ENCODE measurements around the gene ZNF48. TPM values are rescaled to one million over a fixed set of nuclear protein-coding genes. Genes with fewer than 3 reads are reported as not detected.

The ZNF48 gene
- total and polyA plus RNA-seq, 11 donors, result 3.1 to 11.0 (median 5.9) TPM

DNA sequence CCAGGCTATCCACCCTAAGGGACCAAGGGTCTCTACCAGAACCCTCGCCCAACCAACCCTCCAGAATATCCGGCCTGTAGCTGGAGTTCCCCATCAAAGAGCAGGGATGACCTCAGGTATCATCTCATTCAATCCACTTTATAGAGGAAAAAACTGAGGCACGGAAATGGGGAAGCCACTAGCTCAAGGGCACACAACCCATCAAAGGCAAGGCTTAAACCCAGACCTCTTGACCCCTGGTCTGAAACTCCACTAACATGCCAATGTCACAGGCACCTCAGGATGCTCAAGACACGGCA lies 26.5 kb upstream of the ZNF48 start:
- Histone ChIP-seq H3K9me3 (no peaks in the 10 kb centered on the region), H3K27ac (peak overlapping the region in 10 of 12 donors; percentile 78 to 91 (median 84)), H3K4me1 (peaks cover 0 to 63% (median 42%) of the 10 kb centered on the region in 12 donors), H3K27me3 (no peaks in the 10 kb centered on the region), H3K36me3 (peaks cover 0 to 33% (median 22%) of the 10 kb centered on the region in 9 donors), H3K4me3 (peak overlapping the region; percentile 78 to 99 (median 91))
- intact Hi-C loops (cut with DNase I), result loop anchor here in 5 of 10 donors (1.0 to 5.0 kb wide), 3 partner anchors 12 to 39 kb away; partner anchors contain the start of gene ZNF771 (in 2 of the 5)
- no peak for TF ChIP-seq POLR2A (IDR thresholded peaks at IDR 0.05)
- TF ChIP-seq, protein P1, sequence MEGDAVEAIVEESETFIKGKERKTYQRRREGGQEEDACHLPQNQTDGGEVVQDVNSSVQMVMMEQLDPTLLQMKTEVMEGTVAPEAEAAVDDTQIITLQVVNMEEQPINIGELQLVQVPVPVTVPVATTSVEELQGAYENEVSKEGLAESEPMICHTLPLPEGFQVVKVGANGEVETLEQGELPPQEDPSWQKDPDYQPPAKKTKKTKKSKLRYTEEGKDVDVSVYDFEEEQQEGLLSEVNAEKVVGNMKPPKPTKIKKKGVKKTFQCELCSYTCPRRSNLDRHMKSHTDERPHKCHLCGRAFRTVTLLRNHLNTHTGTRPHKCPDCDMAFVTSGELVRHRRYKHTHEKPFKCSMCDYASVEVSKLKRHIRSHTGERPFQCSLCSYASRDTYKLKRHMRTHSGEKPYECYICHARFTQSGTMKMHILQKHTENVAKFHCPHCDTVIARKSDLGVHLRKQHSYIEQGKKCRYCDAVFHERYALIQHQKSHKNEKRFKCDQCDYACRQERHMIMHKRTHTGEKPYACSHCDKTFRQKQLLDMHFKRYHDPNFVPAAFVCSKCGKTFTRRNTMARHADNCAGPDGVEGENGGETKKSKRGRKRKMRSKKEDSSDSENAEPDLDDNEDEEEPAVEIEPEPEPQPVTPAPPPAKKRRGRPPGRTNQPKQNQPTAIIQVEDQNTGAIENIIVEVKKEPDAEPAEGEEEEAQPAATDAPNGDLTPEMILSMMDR (IDR thresholded peaks at IDR 0.05), result no peak
- WGBS, 4 donors, result 5 to 9% (median 6%) methylated on average over 3 to 4 of the region's 4 CpGs
- DNase-seq (no peak), ATAC-seq (no peak)

DNA sequence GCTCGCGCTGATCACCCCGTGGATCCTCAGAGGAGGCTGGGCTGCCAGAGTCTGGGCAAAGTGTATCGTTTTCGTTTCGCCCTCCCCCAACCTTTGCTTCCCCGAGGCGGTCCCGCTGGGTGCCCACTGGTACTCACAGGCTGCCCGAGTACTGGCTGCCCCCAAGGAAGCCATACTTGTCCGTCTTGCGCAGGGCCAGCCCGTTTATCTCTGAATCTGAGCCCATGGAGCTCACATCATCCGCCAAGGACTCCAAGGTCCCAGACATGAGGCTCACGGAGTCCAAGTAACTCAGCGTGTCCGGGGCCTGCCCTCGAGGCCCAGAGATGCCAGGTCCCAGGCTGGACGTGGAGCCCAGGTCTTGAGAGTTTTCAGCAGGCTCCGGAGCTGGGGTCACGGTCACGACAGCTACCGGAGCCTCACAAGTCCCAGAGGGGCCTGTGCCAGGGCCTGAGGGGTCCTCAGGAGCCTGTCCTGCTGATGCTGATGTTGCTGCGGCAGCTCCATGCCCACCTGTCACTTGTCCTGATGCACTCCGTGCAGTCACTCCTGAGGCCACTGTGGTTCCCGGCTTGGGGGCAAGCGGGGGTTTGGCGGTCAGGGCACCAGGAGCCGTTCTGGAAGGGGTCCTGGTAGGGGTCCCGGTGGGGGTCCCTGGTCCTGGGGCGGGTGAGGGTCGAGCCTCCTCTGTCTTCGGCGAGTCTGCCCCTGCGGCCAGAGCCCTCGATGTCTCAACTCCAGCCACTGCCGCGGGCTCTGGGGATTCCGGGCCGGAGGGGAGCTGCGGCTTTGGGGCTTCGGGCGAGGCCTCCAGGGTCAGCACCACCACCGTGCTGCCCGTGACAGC lies 25.9 kb upstream of the ZNF48 start:
- Histone ChIP-seq H3K4me1 (peaks cover 0 to 60% (median 42%) of the 10 kb centered on the region in 12 donors), H3K36me3 (peaks cover 0 to 27% (median 16%) of the 10 kb centered on the region in 9 donors), H3K27me3 (no peaks in the 10 kb centered on the region), H3K27ac (peak overlapping the region; percentile 78 to 91 (median 84)), H3K9me3 (no peaks in the 10 kb centered on the region), H3K4me3 (peak overlapping the region; percentile 78 to 99 (median 91))
- TF ChIP-seq, protein P1 (IDR thresholded peaks at IDR 0.05), result no peak
- TF ChIP-seq POLR2A (IDR thresholded peaks at IDR 0.05), result no peak
- 0 to 2% (median 1%) methylated on average over 25 to 45 of the region's 45 CpGs for WGBS, 4 donors
- DNase-seq (peak in 2 of 5 donors; percentile 44 to 46), ATAC-seq (no peak)
- intact Hi-C loops (cut with DNase I), result loop anchor here in 4 of 10 donors (5.0 kb wide), 2 partner anchors 33 to 38 kb away; partner anchors contain the start of gene ZNF771 (in 2 of the 4)

DNA sequence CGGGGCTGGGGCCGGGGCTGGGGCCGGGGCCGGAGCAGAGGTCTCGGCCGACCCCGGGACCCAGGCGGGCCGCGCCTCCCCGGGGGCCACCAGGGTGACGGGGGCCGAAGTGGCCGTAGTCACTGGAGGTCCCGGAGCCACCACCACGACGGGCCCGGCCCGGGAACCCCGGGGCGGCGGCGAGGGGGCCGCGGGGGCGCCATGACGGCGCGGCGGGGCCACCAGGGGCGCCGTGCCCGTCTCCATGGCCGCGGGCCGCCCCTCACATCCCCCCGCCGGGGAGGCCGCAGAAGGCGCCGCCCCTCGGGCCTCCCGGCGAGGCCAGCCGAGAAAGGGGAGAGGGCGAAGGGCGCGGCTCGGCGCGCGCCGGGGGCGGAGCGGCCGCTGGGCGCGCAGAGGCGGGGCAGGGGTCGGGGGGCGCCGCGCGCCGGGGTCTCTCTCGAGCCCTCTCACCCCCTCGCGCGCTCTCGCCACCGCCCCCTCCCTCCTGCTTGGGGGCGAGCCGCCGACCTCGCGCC lies 25.2 kb upstream of the ZNF48 start:
- Histone ChIP-seq H3K9me3 (no peaks in the 10 kb centered on the region), H3K4me3 (peak overlapping the region; percentile 78 to 99 (median 91)), H3K27ac (peak overlapping the region; percentile 78 to 91 (median 84)), H3K4me1 (peaks cover 0 to 54% (median 40%) of the 10 kb centered on the region in 12 donors), H3K27me3 (no peaks in the 10 kb centered on the region), H3K36me3 (peaks cover 0 to 20% (median 9%) of the 10 kb centered on the region in 9 donors)
- ATAC-seq (no peak), DNase-seq (peak in 1 of 5 donors; percentile 71)
- no peak for TF ChIP-seq POLR2A (IDR thresholded peaks at IDR 0.05)
- TF ChIP-seq, protein P1 (IDR thresholded peaks at IDR 0.05), result peak in 1 of 12 donors; percentile 23
- 0 to 2% (median 1%) methylated on average over 6 to 76 of the region's 76 CpGs for WGBS, 4 donors
- intact Hi-C loops (cut with DNase I), result loop anchor here in 5 of 10 donors (2.0 to 5.0 kb wide), 3 partner anchors 15 to 37 kb away; partner anchors contain the start of genes ZNF771 (in 2 of the 5) and CD2BP2 (in 1 of the 5)

Data from heart left ventricle (tissue), 16 donors.